Measurements from ENCODE around the gene MNT. TPM values are rescaled to one million over a fixed set of nuclear protein-coding genes. Genes with fewer than 3 reads are reported as not detected.

The MNT gene
- total RNA-seq, 1 donor = 12.2 TPM

- no peak for DNase-seq (ENCODE audit: low read depth)
- no peak for TF ChIP-seq CTCF (IDR thresholded peaks at IDR 0.05; ENCODE audit: insufficient read depth, low read length)
- H3K4me3 ChIP-seq (ENCODE audit: low read depth, low read length) = no peak overlapping the region
Observed at GRCh38 chr17:2380950-2381649, 19.8 kb downstream of the MNT start.

- no peak for DNase-seq (ENCODE audit: low read depth)
- TF ChIP-seq CTCF (IDR thresholded peaks at IDR 0.05; ENCODE audit: insufficient read depth, low read length) = no peak
- no peak overlapping the region for H3K4me3 ChIP-seq (ENCODE audit: low read depth, low read length)
Observed at GRCh38 chr17:2380226-2380922, 20.5 kb downstream of the MNT start.

GRCh38 chr17:2379489-2380225 lies 21.2 kb downstream of the MNT start:
- no peak for TF ChIP-seq CTCF (IDR thresholded peaks at IDR 0.05; ENCODE audit: insufficient read depth, low read length)
- DNase-seq (ENCODE audit: low read depth) = no peak
- H3K4me3 ChIP-seq (ENCODE audit: low read depth, low read length) = no peak overlapping the region

GRCh38 chr17:2378905-2379304 lies 22.0 kb downstream of the MNT start:
- DNase-seq (ENCODE audit: low read depth) = no peak
- no peak for TF ChIP-seq CTCF (IDR thresholded peaks at IDR 0.05; ENCODE audit: insufficient read depth, low read length)
- H3K4me3 ChIP-seq (ENCODE audit: low read depth, low read length) = no peak overlapping the region

- no peak for TF ChIP-seq CTCF (IDR thresholded peaks at IDR 0.05; ENCODE audit: insufficient read depth, low read length)
- no peak overlapping the region for H3K4me3 ChIP-seq (ENCODE audit: low read depth, low read length)
- no peak for DNase-seq (ENCODE audit: low read depth)
Observed at GRCh38 chr17:2377659-2378058, 23.2 kb downstream of the MNT start.

GRCh38 chr17:2376107-2376506 lies 24.8 kb downstream of the MNT start:
- H3K4me3 ChIP-seq (ENCODE audit: low read depth, low read length) = no peak overlapping the region
- no peak for DNase-seq (ENCODE audit: low read depth)
- no peak for TF ChIP-seq CTCF (IDR thresholded peaks at IDR 0.05; ENCODE audit: insufficient read depth, low read length)

All from fibroblast of the aortic adventitia (primary cell).